Measurements from ENCODE around the gene DDX41. TPM values are rescaled to one million over a fixed set of nuclear protein-coding genes. Genes with fewer than 3 reads are reported as not detected.

DDX41 gene
- total RNA-seq, 1 donor from 2014 or later: 37.9 TPM

- intact Hi-C loops (cut with DNase I): no loop called here
- DNase-seq (ENCODE audit: low spot score): no peak
Measured at GRCh38 chr5:177502886-177503285, 13.9 kb downstream of the DDX41 start.

GRCh38 chr5:177501874-177502678 is 14.7 kb downstream of the DDX41 start:
- intact Hi-C loops (cut with DNase I): loop anchor here (2.0 kb wide), 1 partner anchor 111 kb away; no protein-coding TSS in a partner anchor
- DNase-seq (ENCODE audit: low spot score): no peak

- intact Hi-C loops (cut with DNase I): loop anchor here (2.0 kb wide), 1 partner anchor 110 kb away; no protein-coding TSS in a partner anchor
- DNase-seq (ENCODE audit: low spot score): peak; percentile 95
Measured at GRCh38 chr5:177500685-177501522, 15.9 kb downstream of the DDX41 start.

- intact Hi-C loops (cut with DNase I): loop anchor here (2.0 kb wide), 2 partner anchors 17 to 109 kb away; partner anchors contain the start of gene DDX41
- no peak for DNase-seq (ENCODE audit: low spot score)
Measured at GRCh38 chr5:177499842-177500241, 16.9 kb downstream of the DDX41 start.

GRCh38 chr5:177498013-177498787 is 18.6 kb downstream of the DDX41 start:
- intact Hi-C loops (cut with DNase I): loop anchor here (2.0 kb wide), 1 partner anchor 19 kb away; the partner anchor contains the start of gene DDX41
- DNase-seq (ENCODE audit: low spot score): no peak

- intact Hi-C loops (cut with DNase I): loop anchor here (1.0 to 2.0 kb wide), 3 partner anchors 19 to 42 kb away; partner anchors contain the start of gene DDX41
Measured at GRCh38 chr5:177497292-177498012, 19.3 kb downstream of the DDX41 start, which contains the start of gene PDLIM7. Gene PDLIM7, minus strand, starts transcription at chr5:177497604. Its CDS starts 1,092 bp downstream, at chr5:177496512.

GRCh38 chr5:177496727-177497291 is 20.0 kb downstream of the DDX41 start:
- intact Hi-C loops (cut with DNase I): loop anchor here (1.0 to 2.0 kb wide), 2 partner anchors 18 to 42 kb away; no protein-coding TSS in a partner anchor
- DNase-seq (ENCODE audit: low spot score): peak; percentile 91

More at GRCh38 chr5:177497292-177498012, 19.3 kb downstream of the DDX41 start, which contains the start of gene PDLIM7:
- peak; percentile 98 for DNase-seq (ENCODE audit: low spot score)

- intact Hi-C loops (cut with DNase I): loop anchor here (2.0 kb wide), 1 partner anchor 17 kb away; no protein-coding TSS in a partner anchor
- no peak for DNase-seq (ENCODE audit: low spot score)
Measured at GRCh38 chr5:177496070-177496726, 20.6 kb downstream of the DDX41 start.

GRCh38 chr5:177495243-177496060 is 21.3 kb downstream of the DDX41 start:
- DNase-seq (ENCODE audit: low spot score): peak; percentile 87
- intact Hi-C loops (cut with DNase I): loop anchor here (2.0 kb wide), 1 partner anchor 17 kb away; no protein-coding TSS in a partner anchor

GRCh38 chr5:177494346-177495195 is 22.2 kb downstream of the DDX41 start:
- intact Hi-C loops (cut with DNase I): no loop called here
- DNase-seq (ENCODE audit: low spot score): peak; percentile 86

- intact Hi-C loops (cut with DNase I): no loop called here
- DNase-seq (ENCODE audit: low spot score): no peak
Measured at GRCh38 chr5:177493795-177494345, 22.9 kb downstream of the DDX41 start.

GRCh38 chr5:177492841-177493240 is 23.9 kb downstream of the DDX41 start:
- intact Hi-C loops (cut with DNase I): no loop called here

GRCh38 chr5:177491983-177492746 is 24.6 kb downstream of the DDX41 start:
- intact Hi-C loops (cut with DNase I): no loop called here
- DNase-seq (ENCODE audit: low spot score): no peak

More at GRCh38 chr5:177492841-177493240, 23.9 kb downstream of the DDX41 start:
- no peak for DNase-seq (ENCODE audit: low spot score)

GRCh38 chr5:177491429-177491945 is 25.3 kb downstream of the DDX41 start:
- intact Hi-C loops (cut with DNase I): no loop called here
- DNase-seq (ENCODE audit: low spot score): no peak
